ENCODE measurements around the gene ENGASE.

DNA sequence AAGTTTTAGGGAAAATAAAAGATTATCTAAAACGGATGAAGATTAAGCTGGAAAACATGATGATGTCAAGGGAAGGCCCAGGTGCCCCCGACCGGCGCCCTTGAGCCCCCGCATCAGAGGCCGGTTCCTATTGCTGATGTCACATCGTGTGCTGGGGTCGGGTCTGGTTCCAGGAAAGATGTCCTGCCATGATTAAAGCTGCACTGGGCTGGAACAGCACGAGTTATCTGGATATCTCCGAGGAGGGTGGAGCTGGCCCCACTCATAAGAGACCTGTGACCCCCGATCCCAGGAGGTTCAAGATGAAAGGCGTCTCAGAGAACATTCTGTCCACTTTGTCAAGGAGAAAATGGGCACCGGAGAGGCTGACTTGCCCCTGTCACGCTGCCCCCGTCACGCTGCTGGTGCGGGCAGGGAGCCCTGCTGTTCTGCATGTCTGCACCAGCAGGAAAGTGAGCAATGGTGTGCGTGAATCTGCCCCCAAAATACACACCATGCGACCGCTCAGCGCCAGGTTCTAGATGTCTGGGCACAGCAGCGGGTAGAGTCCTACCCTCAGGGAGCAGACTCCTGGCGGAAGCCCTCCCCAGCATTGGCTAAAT lies 53.0 kb downstream of the ENGASE start:
- TF ChIP-seq, protein P1, sequence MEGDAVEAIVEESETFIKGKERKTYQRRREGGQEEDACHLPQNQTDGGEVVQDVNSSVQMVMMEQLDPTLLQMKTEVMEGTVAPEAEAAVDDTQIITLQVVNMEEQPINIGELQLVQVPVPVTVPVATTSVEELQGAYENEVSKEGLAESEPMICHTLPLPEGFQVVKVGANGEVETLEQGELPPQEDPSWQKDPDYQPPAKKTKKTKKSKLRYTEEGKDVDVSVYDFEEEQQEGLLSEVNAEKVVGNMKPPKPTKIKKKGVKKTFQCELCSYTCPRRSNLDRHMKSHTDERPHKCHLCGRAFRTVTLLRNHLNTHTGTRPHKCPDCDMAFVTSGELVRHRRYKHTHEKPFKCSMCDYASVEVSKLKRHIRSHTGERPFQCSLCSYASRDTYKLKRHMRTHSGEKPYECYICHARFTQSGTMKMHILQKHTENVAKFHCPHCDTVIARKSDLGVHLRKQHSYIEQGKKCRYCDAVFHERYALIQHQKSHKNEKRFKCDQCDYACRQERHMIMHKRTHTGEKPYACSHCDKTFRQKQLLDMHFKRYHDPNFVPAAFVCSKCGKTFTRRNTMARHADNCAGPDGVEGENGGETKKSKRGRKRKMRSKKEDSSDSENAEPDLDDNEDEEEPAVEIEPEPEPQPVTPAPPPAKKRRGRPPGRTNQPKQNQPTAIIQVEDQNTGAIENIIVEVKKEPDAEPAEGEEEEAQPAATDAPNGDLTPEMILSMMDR (conservative IDR thresholded peaks at IDR 0.05 in 1 of 2, IDR thresholded peaks at IDR 0.05 in 1 of 2; ENCODE audit: low read depth in 1 of 2, low read length in 2 of 2), result no peak
- no peak for TF ChIP-seq EZH2 (IDR thresholded peaks at IDR 0.05; ENCODE audit: low read length, missing control alignments)
